CD14-positive monocyte (primary cell): ENCODE results near the gene PAXIP1. TPM values are rescaled to one million over a fixed set of nuclear protein-coding genes. Genes with fewer than 3 reads are reported as not detected.
"Not testable (repeated sequence)": the region's sequence is repeated elsewhere in the genome, so short reads cannot be mapped to it uniquely, and the experiment has no call there.

Experiments used
- DNase-seq, 3 donors: peaks; one replicate each; pipeline ENCODE4 v3.0.0-alpha.2; 2011 to 2022
- H2AFZ ChIP-seq: 2 replicates; pipeline ENCODE4 v1.6.0; 2012; ENCODE audit warnings: mild to moderate bottlenecking, low read depth, low read length, inconsistent platforms; ENCODE audit not compliant: insufficient read depth, poor library complexity, severe bottlenecking
- H3K27ac ChIP-seq, 2 donors: 1 replicate in 1 of 2; 2 replicates in 1 of 2; pipeline ENCODE4 v1.5.1; 2012 to 2013; ENCODE audit warnings: low read length in 2 of 2, control low read depth in 1 of 2, inconsistent platforms in 1 of 2, low read depth in 1 of 2, mild to moderate bottlenecking in 1 of 2
- H3K27me3 ChIP-seq, 2 donors: one replicate each; pipeline versions ENCODE4 v1.6.0 to v1.6.1; 2011 to 2013; ENCODE audit warnings: low read length in 2 of 2; ENCODE audit not compliant: control insufficient read depth in 2 of 2, insufficient read depth in 2 of 2
- H3K36me3 ChIP-seq, 2 donors: replicated peaks in 1 of 2; 1 replicate in 1 of 2; 2 replicates in 1 of 2; pipeline versions ENCODE4 v1.5.1 to v1.6.1; 2012 to 2013; ENCODE audit warnings: low read length in 2 of 2, control low read depth in 1 of 2, inconsistent platforms in 1 of 2, mild to moderate bottlenecking in 1 of 2; ENCODE audit not compliant: insufficient read depth in 2 of 2, control insufficient read depth in 1 of 2
- H3K4me1 ChIP-seq, 2 donors: 1 replicate in 1 of 2; 2 replicates in 1 of 2; pipeline versions ENCODE4 v1.5.1 to v1.6.1; 2012 to 2013; ENCODE audit warnings: low read length in 2 of 2, control low read depth in 1 of 2, inconsistent platforms in 1 of 2, mild to moderate bottlenecking in 1 of 2, moderate library complexity in 1 of 2; ENCODE audit not compliant: insufficient read depth in 2 of 2, control insufficient read depth in 1 of 2
- H3K4me2 ChIP-seq: replicated peaks from 2 replicates; pipeline ENCODE3; 2012; ENCODE audit warnings: low read length, moderate library complexity, mild to moderate bottlenecking; ENCODE audit not compliant: poor library complexity, severe bottlenecking; ENCODE audit errors: extremely low read depth
- H3K4me3 ChIP-seq, 3 experiments: fragments of 200-600 bp in 1 of 3; sonication (generic) in 1 of 3; replicated peaks in 1 of 3; 1 replicate in 2 of 3; 2 replicates in 1 of 3; pipeline ENCODE4 v1.5.1; 2011 to 2013; ENCODE audit warnings: low read length in 3 of 3, mild to moderate bottlenecking in 3 of 3, control low read depth in 2 of 3, low read depth in 2 of 3, inconsistent platforms in 1 of 3, moderate library complexity in 1 of 3
- H3K79me2 ChIP-seq: 2 replicates; pipeline ENCODE4 v1.6.0; 2012; ENCODE audit warnings: mild to moderate bottlenecking, control low read depth, inconsistent platforms, low read length, moderate library complexity; ENCODE audit not compliant: insufficient read depth
- H3K9ac ChIP-seq: 2 replicates; pipeline ENCODE4 v1.6.0; 2017; ENCODE audit warnings: low read length, mild to moderate bottlenecking; ENCODE audit not compliant: insufficient read depth, poor library complexity, severe bottlenecking
- H3K9me3 ChIP-seq, 2 donors: replicated peaks in 1 of 2; 1 replicate in 1 of 2; 2 replicates in 1 of 2; pipeline versions ENCODE4 v1.5.1 to v1.6.1; 2012 to 2013; ENCODE audit warnings: low read length in 2 of 2, control low read depth in 1 of 2; ENCODE audit not compliant: control insufficient read depth in 1 of 2, insufficient read depth in 1 of 2
- H4K20me1 ChIP-seq: 2 replicates; pipeline ENCODE4 v1.6.0; 2012; ENCODE audit warnings: mild to moderate bottlenecking, low read length, control low read depth, moderate library complexity; ENCODE audit not compliant: insufficient read depth
- H3K27ac Mint-ChIP-seq, 7 donors: one replicate each; pipeline ENCODE4 v1.8.0; 2020; ENCODE audit warnings: mild to moderate bottlenecking in 7 of 7, mixed read lengths in 7 of 7, moderate library complexity in 6 of 7, inconsistent platforms in 2 of 7
- H3K27me3 Mint-ChIP-seq, 3 donors: one replicate each; pipeline ENCODE4 v1.8.0; 2021 to 2022; ENCODE audit warnings: low read depth in 3 of 3, mild to moderate bottlenecking in 3 of 3, mixed read lengths in 3 of 3, moderate library complexity in 3 of 3, inconsistent platforms in 1 of 3
- H3K36me3 Mint-ChIP-seq, 2 donors: one replicate each; pipeline ENCODE4 v1.8.0; 2020; ENCODE audit warnings: mixed read lengths in 2 of 2, inconsistent platforms in 1 of 2, mild to moderate bottlenecking in 1 of 2
- H3K4me1 Mint-ChIP-seq: one replicate; pipeline ENCODE4 v1.8.0; 2020; ENCODE audit warnings: mild to moderate bottlenecking, mixed read lengths
- H3K4me3 Mint-ChIP-seq, 2 donors: one replicate each; pipeline ENCODE4 v1.8.0; 2020; ENCODE audit warnings: mild to moderate bottlenecking in 2 of 2, mixed read lengths in 2 of 2, moderate library complexity in 1 of 2
- H3K9me3 Mint-ChIP-seq, 7 donors: one replicate each; pipeline ENCODE4 v1.8.0; 2020 to 2022; ENCODE audit warnings: mixed read lengths in 7 of 7, mild to moderate bottlenecking in 6 of 7, moderate library complexity in 6 of 7, inconsistent platforms in 2 of 7
- CTCF ChIP-seq: fragments of 200-600 bp; IDR thresholded peaks from one replicate; pipeline ENCODE4 v1.8.0; 2022; ENCODE audit warnings: antibody characterized with exemption, mild to moderate bottlenecking
- WGBS: methylation state at CpG from one replicate; pipeline ENCODE4 v1.1.5; 2013; ENCODE audit warnings: missing lambda C conversion rate; ENCODE audit not compliant: insufficient coverage; 5-methylcytosine and 5-hydroxymethylcytosine counted together
- intact Hi-C, 2 donors: fragments of 100-400 bp; cut with micrococcal nuclease; formaldehyde crosslinking; loops; one replicate each; pipeline versions ENCODE4 v1.15.0 to v1.15.1; 2023
- polyA plus RNA-seq, 3 donors: library from polyadenylated mRNA; depleted of rRNA in 1 of 3; unstranded in 2 of 3; stranded (reverse) in 1 of 3; fragments of 300-500 nt in 2 of 3; fragments of >200 nt in 1 of 3; fragmentation: Illumina TruSeq in 2 of 3; gene quantifications; 1 replicate in 2 of 3; 2 replicates in 1 of 3; pipeline ENCODE4 v1.2.3, GENCODE V29; 2012 to 2021

The PAXIP1 gene
- polyA plus RNA-seq, 3 donors = 0.44 to 8.4 (median 0.58) TPM

- Histone ChIP-seq H3K9me3 (peaks cover 3 to 33% of the 10 kb centered on the region in 2 donors), H3K27ac (no peak overlapping the region), H2AFZ (no peak overlapping the region), H3K27me3 (no peaks in the 10 kb centered on the region), H3K4me2 (no peak overlapping the region), H3K4me3 (no peak overlapping the region), H4K20me1 (no peaks in the 10 kb centered on the region), H3K4me1 (no peaks in the 10 kb centered on the region), H3K9ac (no peak overlapping the region), H3K36me3 (no peaks in the 10 kb centered on the region), H3K79me2 (no peaks in the 10 kb centered on the region)
- no peak overlapping the region for H3K4me3 Mint-ChIP-seq
- peaks cover 0 to 5% (median 0%) of the 10 kb centered on the region in 3 donors for H3K27me3 Mint-ChIP-seq
- H3K27ac Mint-ChIP-seq = no peak overlapping the region
- H3K4me1 Mint-ChIP-seq = peaks cover 3% of the 10 kb centered on the region
- WGBS = no CpG with 5 or more reads among the region's 4 CpGs
- no peak for DNase-seq
- TF ChIP-seq CTCF = no peak
- no peaks in the 10 kb centered on the region for H3K36me3 Mint-ChIP-seq
- peaks cover 6 to 41% (median 21%) of the 10 kb centered on the region in 7 donors for H3K9me3 Mint-ChIP-seq
- intact Hi-C loops = no loop called here
These were observed 35.4 kb upstream of the PAXIP1 start for GRCh38 chr7:155038335-155038734.

GRCh38 chr7:155034495-155034894 is 31.6 kb upstream of the PAXIP1 start:
- H3K9ac ChIP-seq, H3K27ac Mint-ChIP-seq, DNase-seq, H3K4me3 Mint-ChIP-seq, H3K4me2 ChIP-seq, H3K27ac ChIP-seq, H3K4me3 ChIP-seq, H3K27me3 Mint-ChIP-seq, H3K79me2 ChIP-seq, H3K36me3 ChIP-seq, intact Hi-C loops, H3K4me1 Mint-ChIP-seq, H3K27me3 ChIP-seq, H3K4me1 ChIP-seq, H2AFZ ChIP-seq, H3K36me3 Mint-ChIP-seq, H4K20me1 ChIP-seq: not testable (repeated sequence)
- WGBS = no CpG with 5 or more reads among the region's 15 CpGs
- peaks cover 8 to 28% (median 20%) of the 10 kb centered on the region in 7 donors for H3K9me3 Mint-ChIP-seq
- peaks cover 3 to 26% of the 10 kb centered on the region in 2 donors for H3K9me3 ChIP-seq
